HEK293T (cell line): ENCODE data around the gene LTBR.
A peak's percentile ranks its signal among the peaks of the same experiment; 100 is the strongest.

Experiments used
- CTCF ChIA-PET: fragments of 350-600 bp; formaldehyde crosslinking; extraction: SDS; loops from one replicate; lab custom pipeline; 2021; ENCODE audit warnings: antibody characterized with exemption, inconsistent platforms; lab: Yijun Ruan, JAX
- POLR2A ChIA-PET: fragments of 350-600 bp; formaldehyde crosslinking; extraction: SDS; loops from one replicate; lab custom pipeline; 2020; ENCODE audit warnings: antibody characterized with exemption, inconsistent platforms; lab: Yijun Ruan, JAX
- DNase-seq: peaks from one replicate; pipeline ENCODE4 v3.0.0; 2012; ENCODE audit warnings: mixed read lengths; ENCODE audit errors: extremely low spot score
- ARNT ChIP-seq: fragments of 450-650 bp; IDR thresholded peaks from 2 replicates; pipeline ENCODE4 v1.6.1; 2017; ENCODE audit warnings: mild to moderate bottlenecking
- BHLHE40 ChIP-seq: fragments of 450-650 bp; IDR thresholded peaks from 2 replicates; pipeline ENCODE4 v1.6.1; 2016; ENCODE audit warnings: mild to moderate bottlenecking, moderate library complexity, borderline replicate concordance
- CTBP1 ChIP-seq: fragments of 450-650 bp; IDR thresholded peaks from 2 replicates; pipeline ENCODE4 v1.6.1; 2016; ENCODE audit warnings: borderline replicate concordance
- ELF4 ChIP-seq: fragments of 450-650 bp; IDR thresholded peaks from 2 replicates; pipeline ENCODE4 v1.6.1; 2017; ENCODE audit warnings: antibody characterized with exemption
- FOXA1 ChIP-seq: fragments of 450-650 bp; IDR thresholded peaks from 2 replicates; pipeline ENCODE4 v1.6.1; 2016; ENCODE audit warnings: mild to moderate bottlenecking
- FOXK2 ChIP-seq: fragments of 450-650 bp; IDR thresholded peaks from 2 replicates; pipeline ENCODE4 v1.6.1; 2016; ENCODE audit warnings: mild to moderate bottlenecking
- FOXM1 ChIP-seq: fragments of 450-650 bp; IDR thresholded peaks from 2 replicates; pipeline ENCODE4 v1.6.1; 2017; ENCODE audit warnings: mild to moderate bottlenecking, borderline replicate concordance
- HDGF ChIP-seq: fragments of 450-650 bp; IDR thresholded peaks from 2 replicates; pipeline ENCODE4 v1.6.1; 2017; ENCODE audit warnings: antibody characterized with exemption, borderline replicate concordance
- L3MBTL2 ChIP-seq: fragments of 450-650 bp; conservative IDR thresholded peaks from 2 replicates; pipeline ENCODE4 v1.6.1; 2016; ENCODE audit warnings: mild to moderate bottlenecking
- LEF1 ChIP-seq: fragments of 450-650 bp; IDR thresholded peaks from 2 replicates; pipeline ENCODE4 v1.6.1; 2017; ENCODE audit warnings: mild to moderate bottlenecking, borderline replicate concordance
- NFRKB ChIP-seq: fragments of 450-650 bp; IDR thresholded peaks from 2 replicates; pipeline ENCODE4 v1.6.1; 2016; ENCODE audit warnings: mild to moderate bottlenecking, moderate library complexity
- SP1 ChIP-seq: fragments of 450-650 bp; IDR thresholded peaks from 2 replicates; pipeline ENCODE4 v1.6.1; 2017
- SUZ12 ChIP-seq: fragments of 450-650 bp; IDR thresholded peaks from 2 replicates; pipeline ENCODE4 v1.6.1; 2016; ENCODE audit warnings: mild to moderate bottlenecking
- TARDBP ChIP-seq: fragments of 450-650 bp; IDR thresholded peaks from 2 replicates; pipeline ENCODE4 v1.6.1; 2016
- ZNF384 ChIP-seq: fragments of 450-650 bp; IDR thresholded peaks from 2 replicates; pipeline ENCODE4 v1.6.1; 2016
- TF ChIP-seq, protein P1 (sequence below): fragments of 450-650 bp; IDR thresholded peaks from 2 replicates; pipeline ENCODE4 v1.6.1; 2016

The LTBR gene

DNA sequence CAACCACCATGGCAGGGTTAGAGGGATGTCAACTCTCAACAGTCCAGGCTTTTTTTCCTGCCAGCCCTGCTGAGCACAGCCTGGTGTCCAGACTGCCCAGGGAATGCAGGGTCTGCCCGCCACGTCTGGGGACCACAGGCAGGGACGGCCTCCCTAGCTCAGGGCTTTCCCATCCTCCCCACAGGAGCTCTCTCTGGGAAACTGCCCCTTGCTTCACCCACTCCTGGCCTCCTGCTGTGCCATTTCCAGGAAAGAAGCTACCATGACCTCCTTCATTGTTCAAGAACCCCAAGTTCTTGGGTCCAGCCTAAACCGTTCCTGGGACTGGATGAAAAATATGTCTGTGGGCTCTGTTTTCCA is 13.4 kb upstream of the LTBR start:
- DNase-seq, result no peak
- POLR2A ChIA-PET, result interaction anchor here (0.7 to 3.1 kb wide), 9 partner anchors 11 to 164 kb away, joined by 3 to 17 read pairs (median 5); partner anchors contain the start of genes GAPDH, TNFRSF1A and VAMP1
- CTCF ChIA-PET, result interaction anchor here (0.6 to 2.0 kb wide), 4 partner anchors 18 to 455 kb away, joined by 3 to 5 read pairs (median 3); no protein-coding TSS in a partner anchor
- TF ChIP-seq BHLHE40 (no peak), TARDBP (no peak), ZNF384 (no peak), FOXA1 (no peak), HDGF (no peak), LEF1 (no peak), SUZ12 (no peak), FOXK2 (no peak), ARNT (no peak), SP1 (no peak)
- TF ChIP-seq, protein P1, sequence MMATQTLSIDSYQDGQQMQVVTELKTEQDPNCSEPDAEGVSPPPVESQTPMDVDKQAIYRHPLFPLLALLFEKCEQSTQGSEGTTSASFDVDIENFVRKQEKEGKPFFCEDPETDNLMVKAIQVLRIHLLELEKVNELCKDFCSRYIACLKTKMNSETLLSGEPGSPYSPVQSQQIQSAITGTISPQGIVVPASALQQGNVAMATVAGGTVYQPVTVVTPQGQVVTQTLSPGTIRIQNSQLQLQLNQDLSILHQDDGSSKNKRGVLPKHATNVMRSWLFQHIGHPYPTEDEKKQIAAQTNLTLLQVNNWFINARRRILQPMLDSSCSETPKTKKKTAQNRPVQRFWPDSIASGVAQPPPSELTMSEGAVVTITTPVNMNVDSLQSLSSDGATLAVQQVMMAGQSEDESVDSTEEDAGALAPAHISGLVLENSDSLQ, result no peak

DNA sequence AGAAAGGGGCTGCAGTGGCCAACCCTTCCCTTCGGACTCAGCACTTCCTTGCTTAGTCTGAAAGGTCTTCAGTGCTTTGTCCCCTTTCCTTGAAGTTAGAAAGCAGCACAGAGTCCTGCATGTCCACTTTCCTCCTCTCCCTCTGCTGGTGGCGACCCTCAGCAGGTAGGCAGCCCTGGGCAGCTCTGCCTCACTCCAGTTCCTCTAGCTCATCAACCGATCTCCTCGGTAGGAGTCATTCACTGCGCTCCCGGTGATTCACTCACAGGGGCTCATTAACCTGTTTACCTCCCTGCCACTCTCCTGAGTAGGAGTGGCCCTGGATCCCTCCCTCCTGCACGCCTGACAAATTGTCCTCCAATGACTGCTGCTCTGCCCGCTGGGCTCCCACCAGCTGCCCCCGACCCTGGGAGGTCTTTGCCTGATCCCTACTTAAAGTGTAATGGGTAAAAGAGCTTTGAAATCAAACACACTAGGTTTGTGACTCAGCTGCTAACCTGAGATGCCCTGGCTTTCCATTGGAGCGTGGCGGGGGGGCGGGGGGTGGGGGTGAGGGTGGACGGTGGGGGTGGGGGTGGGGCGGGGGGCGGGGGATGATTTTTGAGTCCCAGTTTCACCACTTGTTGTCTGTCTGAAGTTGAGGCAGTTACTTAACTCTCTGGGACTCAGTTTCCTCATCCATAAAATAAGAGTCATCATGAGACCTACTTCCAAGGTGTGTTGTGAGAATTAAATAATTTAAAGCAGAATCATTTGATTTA is 12.8 kb upstream of the LTBR start:
- CTCF ChIA-PET, result interaction anchor here (0.6 to 2.0 kb wide), 5 partner anchors 17 to 454 kb away, joined by 3 to 5 read pairs (median 3); partner anchors contain the start of gene TNFRSF1A
- peak; percentile 48 for DNase-seq
- TF ChIP-seq, protein P1, result peak; percentile 89
- TF ChIP-seq FOXA1, result no peak
- TF ChIP-seq SP1, result no peak
- no peak for TF ChIP-seq NFRKB
- no peak for TF ChIP-seq HDGF
- no peak for TF ChIP-seq TARDBP
- POLR2A ChIA-PET, result interaction anchor here (0.7 to 3.1 kb wide), 10 partner anchors 10 to 163 kb away, joined by 3 to 17 read pairs (median 5); partner anchors contain the start of genes GAPDH, MRPL51, TNFRSF1A and VAMP1

DNA sequence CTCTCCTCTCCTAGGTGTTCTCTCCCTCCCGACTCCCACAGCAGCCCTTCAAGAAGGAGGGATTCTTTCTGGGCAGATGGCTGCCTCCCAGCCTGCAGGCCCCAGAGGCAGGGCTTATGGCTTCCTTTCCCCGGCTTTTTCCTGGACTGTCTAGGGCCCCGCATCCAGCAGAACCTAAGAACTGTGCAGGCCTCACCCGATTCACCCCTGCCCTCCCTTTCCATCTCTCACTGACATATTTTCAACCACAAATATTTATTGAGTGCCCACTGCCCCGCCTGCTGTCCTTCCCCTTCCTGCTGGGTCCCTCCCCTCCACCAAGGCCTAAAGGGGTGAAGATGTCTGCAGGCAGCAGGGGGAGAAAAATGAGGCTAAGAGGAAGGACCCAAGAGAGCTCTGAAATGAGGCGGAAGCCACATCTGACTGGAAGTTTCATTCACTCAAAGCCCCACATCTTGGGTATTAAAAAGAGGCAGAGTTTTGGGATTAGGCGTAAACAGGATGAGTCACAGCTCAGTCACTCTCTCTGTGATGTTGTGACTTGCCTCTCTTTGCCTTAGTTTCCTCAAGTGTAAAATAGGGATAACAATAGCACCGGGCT is 11.5 kb upstream of the LTBR start:
- ChIA-PET CTCF (no interaction called here), POLR2A (interaction anchor here (0.6 to 3.1 kb wide), 5 partner anchors 9 to 121 kb away, joined by 3 to 17 read pairs (median 4); partner anchors contain the start of genes MRPL51 and TNFRSF1A)
- no peak for DNase-seq
- TF ChIP-seq CTBP1 (no peak), BHLHE40 (no peak), SP1 (no peak), FOXM1 (no peak), ZNF384 (no peak)
- TF ChIP-seq, protein P1, result no peak

DNA sequence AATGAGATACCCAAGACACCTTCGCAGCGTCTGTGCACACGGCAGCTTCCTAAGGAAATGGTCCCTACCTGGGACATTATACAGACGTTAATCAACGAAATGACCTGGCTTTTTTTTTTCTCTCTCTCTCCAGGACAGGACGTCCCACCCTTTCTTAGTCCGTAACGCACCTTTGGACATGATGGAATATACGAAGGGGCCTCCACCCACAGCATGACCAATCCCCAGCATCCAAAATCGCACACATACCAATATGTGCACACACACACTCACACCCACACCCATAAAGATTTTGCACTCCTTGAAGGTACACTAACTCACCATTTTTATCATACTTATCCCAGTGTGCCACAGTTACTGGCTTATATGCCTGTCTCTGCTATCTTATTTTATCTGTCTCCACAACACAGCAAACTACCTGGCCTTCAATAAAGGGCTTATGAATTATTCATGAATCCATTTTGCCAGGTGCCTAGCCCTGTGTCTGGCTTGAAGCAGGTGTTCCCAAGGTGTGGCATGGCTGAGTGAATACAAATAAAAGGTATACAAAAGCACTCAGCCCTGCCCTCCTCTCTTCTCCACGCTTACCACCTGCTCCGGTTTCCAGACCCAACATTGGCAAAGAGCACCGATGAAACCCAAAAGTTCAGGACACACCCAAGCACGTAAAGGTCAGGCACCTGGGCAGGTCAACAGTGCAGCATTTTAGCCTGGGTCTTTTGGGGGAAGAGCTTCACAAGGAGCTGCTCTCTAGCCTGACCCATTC is 10.8 kb upstream of the LTBR start:
- TF ChIP-seq HDGF, result no peak
- no peak for TF ChIP-seq NFRKB
- TF ChIP-seq, protein P1, result no peak
- TF ChIP-seq CTBP1, result no peak
- TF ChIP-seq ELF4, result no peak
- TF ChIP-seq ZNF384, result no peak
- no peak for TF ChIP-seq FOXM1
- no peak for TF ChIP-seq LEF1
- TF ChIP-seq SUZ12, result no peak
- TF ChIP-seq FOXK2, result no peak
- no peak for TF ChIP-seq SP1
- no peak for TF ChIP-seq TARDBP
- TF ChIP-seq ARNT, result no peak
- TF ChIP-seq FOXA1, result no peak
- no peak for TF ChIP-seq BHLHE40
- TF ChIP-seq L3MBTL2, result no peak
- no peak for DNase-seq
- POLR2A ChIA-PET, result interaction anchor here (0.7 to 3.1 kb wide), 5 partner anchors 9 to 97 kb away, joined by 3 to 17 read pairs (median 6); partner anchors contain the start of genes TNFRSF1A and VAMP1
- CTCF ChIA-PET, result interaction anchor here (3.2 kb wide), 1 partner anchor 47 kb away, joined by 10 read pairs; no protein-coding TSS in a partner anchor
